HG03095 (cell line): ENCODE data around the gene TBC1D3H.
"Not testable (repeated sequence)": the region's sequence is repeated elsewhere in the genome, so short reads cannot be mapped to it uniquely, and the experiment has no call there.

Source experiments
- ATAC-seq: cut with Tn5 transposase; IDR thresholded peaks from one replicate; pipeline ENCODE4 v1.9.1; 2021; ENCODE audit warnings: moderate library complexity; ENCODE audit not compliant: unreplicated experiment

TBC1D3H gene

GRCh38 chr17:36388385-36389245 lies at the start of gene TBC1D3H:
Gene TBC1D3H, minus strand, starts transcription at chr17:36388435. Its CDS starts 1,540 bp downstream, at chr17:36386895.
- not testable (repeated sequence) for ATAC-seq

- not testable (repeated sequence) for ATAC-seq
Observed at GRCh38 chr17:36428891-36429290, 40.7 kb upstream of the TBC1D3H start.

- ATAC-seq: not testable (repeated sequence)
Observed at GRCh38 chr17:36415180-36415941, 27.1 kb upstream of the TBC1D3H start.

- ATAC-seq: not testable (repeated sequence)
Observed at GRCh38 chr17:36390943-36391645, 2.9 kb upstream of the TBC1D3H start.

GRCh38 chr17:36375938-36376337 lies 12.3 kb downstream of the TBC1D3H start:
- ATAC-seq: not testable (repeated sequence)

- not testable (repeated sequence) for ATAC-seq
Observed at GRCh38 chr17:36362496-36362895, 25.7 kb downstream of the TBC1D3H start.
